ENCODE results near the gene APBA2.

DNA sequence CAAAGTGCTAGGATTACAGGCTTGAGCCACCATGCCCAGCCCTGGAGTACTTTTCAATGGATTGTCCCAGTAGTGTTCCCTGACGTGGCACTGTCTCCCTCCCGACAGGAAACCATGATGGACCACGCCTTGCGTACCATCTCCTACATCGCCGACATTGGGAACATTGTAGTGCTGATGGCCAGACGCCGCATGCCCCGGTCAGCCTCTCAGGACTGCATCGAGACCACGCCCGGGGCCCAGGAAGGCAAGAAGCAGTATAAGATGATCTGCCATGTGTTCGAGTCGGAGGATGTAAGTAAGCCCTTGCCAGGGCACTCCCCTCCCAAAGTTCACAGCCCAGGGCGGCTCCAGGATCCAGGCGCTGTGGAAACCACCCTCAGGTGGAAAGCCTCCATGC, 215.7 kb downstream of the APBA2 start:
- no peak for TF ChIP-seq POLR2A (IDR thresholded peaks at IDR 0.05)
- TF ChIP-seq, protein P1, sequence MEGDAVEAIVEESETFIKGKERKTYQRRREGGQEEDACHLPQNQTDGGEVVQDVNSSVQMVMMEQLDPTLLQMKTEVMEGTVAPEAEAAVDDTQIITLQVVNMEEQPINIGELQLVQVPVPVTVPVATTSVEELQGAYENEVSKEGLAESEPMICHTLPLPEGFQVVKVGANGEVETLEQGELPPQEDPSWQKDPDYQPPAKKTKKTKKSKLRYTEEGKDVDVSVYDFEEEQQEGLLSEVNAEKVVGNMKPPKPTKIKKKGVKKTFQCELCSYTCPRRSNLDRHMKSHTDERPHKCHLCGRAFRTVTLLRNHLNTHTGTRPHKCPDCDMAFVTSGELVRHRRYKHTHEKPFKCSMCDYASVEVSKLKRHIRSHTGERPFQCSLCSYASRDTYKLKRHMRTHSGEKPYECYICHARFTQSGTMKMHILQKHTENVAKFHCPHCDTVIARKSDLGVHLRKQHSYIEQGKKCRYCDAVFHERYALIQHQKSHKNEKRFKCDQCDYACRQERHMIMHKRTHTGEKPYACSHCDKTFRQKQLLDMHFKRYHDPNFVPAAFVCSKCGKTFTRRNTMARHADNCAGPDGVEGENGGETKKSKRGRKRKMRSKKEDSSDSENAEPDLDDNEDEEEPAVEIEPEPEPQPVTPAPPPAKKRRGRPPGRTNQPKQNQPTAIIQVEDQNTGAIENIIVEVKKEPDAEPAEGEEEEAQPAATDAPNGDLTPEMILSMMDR (IDR thresholded peaks at IDR 0.05), result no peak
